ENCODE measurements around the gene TLR8. TPM values are rescaled to one million over a fixed set of nuclear protein-coding genes. Genes with fewer than 3 reads are reported as not detected.

Gene TLR8
- total RNA-seq (under 1 TPM in 1 of 2 experiments, not detected in 1; 0.07 TPM), polyA plus RNA-seq (not detected)

GRCh38 chrX:12906046-12906761 lies at the start of gene TLR8:
TSS of gene TLR8 (plus strand) at chrX:12906620. CDS start at chrX:12906707, 87 bp downstream.
- H3K27me3 Mint-ChIP-seq, result peaks cover 0 to 9% of the 10 kb centered on the region in 2 donors
- H3K4me1 Mint-ChIP-seq, result peaks cover 3 to 12% (median 5%) of the 10 kb centered on the region in 3 donors
- Histone ChIP-seq H3K4me1 (ENCODE audit: insufficient read depth, low read length) (no peaks in the 10 kb centered on the region), H3K27ac (ENCODE audit: low read depth, low read length) (no peak within 1 kb of the TSS), H3K9me3 (ENCODE audit: low read length) (no peaks in the 10 kb centered on the region), H3K4me3 (ENCODE audit: low read length) (no peak within 1 kb of the TSS), H3K27me3 (ENCODE audit: insufficient read depth, low read length, poor library complexity, severe bottlenecking) (no peaks in the 10 kb centered on the region), H3K36me3 (ENCODE audit: insufficient read depth, low read length) (no peaks in the 10 kb centered on the region)
- ChIA-PET POLR2A (no interaction called here), CTCF (no interaction called here)
- peak within 1 kb of the TSS in 1 of 8 donors; percentile 47 for H3K27ac Mint-ChIP-seq
- DNase-seq, result no peak
- no peaks in the 10 kb centered on the region for H3K9me3 Mint-ChIP-seq
- no peak within 1 kb of the TSS for H3K4me3 Mint-ChIP-seq
- no peaks in the 10 kb centered on the region for H3K36me3 Mint-ChIP-seq

- DNase-seq, result no peak
- Histone ChIP-seq H3K27me3 (ENCODE audit: insufficient read depth, low read length, poor library complexity, severe bottlenecking) (no peaks in the 10 kb centered on the region), H3K4me3 (ENCODE audit: low read length) (no peak overlapping the region), H3K9me3 (ENCODE audit: low read length) (no peaks in the 10 kb centered on the region), H3K4me1 (ENCODE audit: insufficient read depth, low read length) (no peaks in the 10 kb centered on the region), H3K27ac (ENCODE audit: low read depth, low read length) (no peak overlapping the region), H3K36me3 (ENCODE audit: insufficient read depth, low read length) (no peaks in the 10 kb centered on the region)
- ChIA-PET POLR2A (no interaction called here), CTCF (no interaction called here)
- Mint-ChIP-seq H3K4me1 (no peaks in the 10 kb centered on the region), H3K36me3 (no peaks in the 10 kb centered on the region), H3K27me3 (peaks cover 7 to 9% of the 10 kb centered on the region in 2 donors), H3K4me3 (no peak overlapping the region), H3K9me3 (peaks cover 0 to 8% (median 4%) of the 10 kb centered on the region in 5 donors), H3K27ac (no peak overlapping the region)
Measured at GRCh38 chrX:12865359-12865758, 41.1 kb upstream of the TLR8 start.

GRCh38 chrX:12866451-12867377 lies 39.7 kb upstream of the TLR8 start, which contains the start of gene TLR7:
TSS of gene TLR7 (plus strand) at chrX:12867072. CDS start at chrX:12867579, 507 bp downstream.
- H3K27ac ChIP-seq (ENCODE audit: low read depth, low read length), result no peak within 1 kb of the TSS
- H3K4me1 ChIP-seq (ENCODE audit: insufficient read depth, low read length), result no peaks in the 10 kb centered on the region
- POLR2A ChIA-PET, result no interaction called here
- H3K27me3 ChIP-seq (ENCODE audit: insufficient read depth, low read length, poor library complexity, severe bottlenecking), result no peaks in the 10 kb centered on the region
- no peak within 1 kb of the TSS for H3K27ac Mint-ChIP-seq
- no peaks in the 10 kb centered on the region for H3K4me1 Mint-ChIP-seq
- H3K4me3 ChIP-seq (ENCODE audit: low read length), result no peak within 1 kb of the TSS
- peaks cover 7 to 9% of the 10 kb centered on the region in 2 donors for H3K27me3 Mint-ChIP-seq
- no peak for DNase-seq
- no peaks in the 10 kb centered on the region for H3K9me3 ChIP-seq (ENCODE audit: low read length)
- H3K9me3 Mint-ChIP-seq, result peaks cover 0 to 5% (median 3%) of the 10 kb centered on the region in 5 donors
- CTCF ChIA-PET, result no interaction called here
- H3K36me3 ChIP-seq (ENCODE audit: insufficient read depth, low read length), result no peaks in the 10 kb centered on the region
- H3K36me3 Mint-ChIP-seq, result no peaks in the 10 kb centered on the region
- H3K4me3 Mint-ChIP-seq, result no peak within 1 kb of the TSS

GRCh38 chrX:12867685-12868084 lies 38.7 kb upstream of the TLR8 start:
- Histone ChIP-seq H3K27me3 (ENCODE audit: insufficient read depth, low read length, poor library complexity, severe bottlenecking) (no peaks in the 10 kb centered on the region), H3K27ac (ENCODE audit: low read depth, low read length) (no peak overlapping the region), H3K9me3 (ENCODE audit: low read length) (no peaks in the 10 kb centered on the region), H3K4me3 (ENCODE audit: low read length) (no peak overlapping the region), H3K36me3 (ENCODE audit: insufficient read depth, low read length) (no peaks in the 10 kb centered on the region), H3K4me1 (ENCODE audit: insufficient read depth, low read length) (no peaks in the 10 kb centered on the region)
- DNase-seq, result no peak
- Mint-ChIP-seq H3K4me3 (no peak overlapping the region), H3K9me3 (peaks cover 0 to 4% (median 3%) of the 10 kb centered on the region in 5 donors), H3K4me1 (no peaks in the 10 kb centered on the region), H3K27me3 (peaks cover 7 to 9% of the 10 kb centered on the region in 2 donors), H3K27ac (no peak overlapping the region), H3K36me3 (no peaks in the 10 kb centered on the region)
- ChIA-PET CTCF (no interaction called here), POLR2A (no interaction called here)

- H3K27ac Mint-ChIP-seq, result no peak overlapping the region
- CTCF ChIA-PET, result no interaction called here
- no peaks in the 10 kb centered on the region for H3K36me3 Mint-ChIP-seq
- DNase-seq, result no peak
- Histone ChIP-seq H3K4me1 (ENCODE audit: insufficient read depth, low read length) (no peaks in the 10 kb centered on the region), H3K9me3 (ENCODE audit: low read length) (no peaks in the 10 kb centered on the region), H3K4me3 (ENCODE audit: low read length) (no peak overlapping the region), H3K27ac (ENCODE audit: low read depth, low read length) (no peak overlapping the region), H3K36me3 (ENCODE audit: insufficient read depth, low read length) (no peaks in the 10 kb centered on the region), H3K27me3 (ENCODE audit: insufficient read depth, low read length, poor library complexity, severe bottlenecking) (no peaks in the 10 kb centered on the region)
- H3K4me3 Mint-ChIP-seq, result no peak overlapping the region
- POLR2A ChIA-PET, result no interaction called here
- H3K27me3 Mint-ChIP-seq, result peaks cover 7% of the 10 kb centered on the region in 2 donors
- no peaks in the 10 kb centered on the region for H3K4me1 Mint-ChIP-seq
- peaks cover 0 to 4% (median 2%) of the 10 kb centered on the region in 5 donors for H3K9me3 Mint-ChIP-seq
Measured at GRCh38 chrX:12868747-12869146, 37.7 kb upstream of the TLR8 start.

- DNase-seq, result no peak
- H3K27ac ChIP-seq (ENCODE audit: low read depth, low read length), result no peak overlapping the region
- Mint-ChIP-seq H3K4me3 (no peak overlapping the region), H3K27me3 (peaks cover 3 to 4% of the 10 kb centered on the region in 2 donors), H3K36me3 (no peaks in the 10 kb centered on the region), H3K9me3 (peaks cover 0 to 4% (median 0%) of the 10 kb centered on the region in 5 donors), H3K4me1 (no peaks in the 10 kb centered on the region), H3K27ac (no peak overlapping the region)
- H3K36me3 ChIP-seq (ENCODE audit: insufficient read depth, low read length), result no peaks in the 10 kb centered on the region
- no peaks in the 10 kb centered on the region for H3K27me3 ChIP-seq (ENCODE audit: insufficient read depth, low read length, poor library complexity, severe bottlenecking)
- no peaks in the 10 kb centered on the region for H3K4me1 ChIP-seq (ENCODE audit: insufficient read depth, low read length)
- CTCF ChIA-PET, result no interaction called here
- no peak overlapping the region for H3K4me3 ChIP-seq (ENCODE audit: low read length)
- H3K9me3 ChIP-seq (ENCODE audit: low read length), result no peaks in the 10 kb centered on the region
- POLR2A ChIA-PET, result no interaction called here
Measured at GRCh38 chrX:12871257-12871656, 35.2 kb upstream of the TLR8 start.

- H3K4me1 Mint-ChIP-seq, result no peaks in the 10 kb centered on the region
- no peaks in the 10 kb centered on the region for H3K4me1 ChIP-seq (ENCODE audit: insufficient read depth, low read length)
- CTCF ChIA-PET, result no interaction called here
Measured at GRCh38 chrX:12872741-12873140, 33.7 kb upstream of the TLR8 start.

GRCh38 chrX:12874581-12874980 lies 31.8 kb upstream of the TLR8 start:
- peaks cover 0 to 11% of the 10 kb centered on the region in 2 donors for H3K27me3 Mint-ChIP-seq
- H3K4me1 Mint-ChIP-seq, result no peaks in the 10 kb centered on the region
- Histone ChIP-seq H3K36me3 (ENCODE audit: insufficient read depth, low read length) (no peaks in the 10 kb centered on the region), H3K4me3 (ENCODE audit: low read length) (no peak overlapping the region), H3K9me3 (ENCODE audit: low read length) (no peaks in the 10 kb centered on the region), H3K27ac (ENCODE audit: low read depth, low read length) (no peak overlapping the region), H3K4me1 (ENCODE audit: insufficient read depth, low read length) (no peaks in the 10 kb centered on the region), H3K27me3 (ENCODE audit: insufficient read depth, low read length, poor library complexity, severe bottlenecking) (no peaks in the 10 kb centered on the region)
- no peak overlapping the region for H3K27ac Mint-ChIP-seq
- POLR2A ChIA-PET, result no interaction called here
- no peaks in the 10 kb centered on the region for H3K36me3 Mint-ChIP-seq
- H3K9me3 Mint-ChIP-seq, result no peaks in the 10 kb centered on the region
- no peak overlapping the region for H3K4me3 Mint-ChIP-seq
- CTCF ChIA-PET, result no interaction called here
- no peak for DNase-seq

More at GRCh38 chrX:12872741-12873140, 33.7 kb upstream of the TLR8 start:
- Mint-ChIP-seq H3K36me3 (no peaks in the 10 kb centered on the region), H3K9me3 (peaks cover 0 to 4% (median 0%) of the 10 kb centered on the region in 5 donors), H3K27ac (no peak overlapping the region), H3K27me3 (peaks cover 0 to 8% of the 10 kb centered on the region in 2 donors), H3K4me3 (no peak overlapping the region)
- POLR2A ChIA-PET, result no interaction called here
- H3K9me3 ChIP-seq (ENCODE audit: low read length), result no peaks in the 10 kb centered on the region
- H3K4me3 ChIP-seq (ENCODE audit: low read length), result no peak overlapping the region
- H3K27ac ChIP-seq (ENCODE audit: low read depth, low read length), result no peak overlapping the region
- no peaks in the 10 kb centered on the region for H3K27me3 ChIP-seq (ENCODE audit: insufficient read depth, low read length, poor library complexity, severe bottlenecking)
- H3K36me3 ChIP-seq (ENCODE audit: insufficient read depth, low read length), result no peaks in the 10 kb centered on the region
- DNase-seq, result no peak

All from CD8-positive, alpha-beta memory T cell (primary cell).